Diencephalon (tissue), 1 donor: ENCODE data around the gene UBAP1L. TPM values are rescaled to one million over a fixed set of nuclear protein-coding genes. Genes with fewer than 3 reads are reported as not detected.

Experiments
- small RNA-seq: library from RNA; depleted of rRNA; stranded (forward); fragments of <200 nt; gene quantifications from one replicate; pipeline ENCODE3, GENCODE V24; 2014
- total RNA-seq: library from RNA; depleted of rRNA; stranded (reverse); fragments of >200 nt; gene quantifications from one replicate; pipeline ENCODE4 v1.2.3, GENCODE V29; 2014

UBAP1L gene
- total RNA-seq, result 5.8 TPM

DNA sequence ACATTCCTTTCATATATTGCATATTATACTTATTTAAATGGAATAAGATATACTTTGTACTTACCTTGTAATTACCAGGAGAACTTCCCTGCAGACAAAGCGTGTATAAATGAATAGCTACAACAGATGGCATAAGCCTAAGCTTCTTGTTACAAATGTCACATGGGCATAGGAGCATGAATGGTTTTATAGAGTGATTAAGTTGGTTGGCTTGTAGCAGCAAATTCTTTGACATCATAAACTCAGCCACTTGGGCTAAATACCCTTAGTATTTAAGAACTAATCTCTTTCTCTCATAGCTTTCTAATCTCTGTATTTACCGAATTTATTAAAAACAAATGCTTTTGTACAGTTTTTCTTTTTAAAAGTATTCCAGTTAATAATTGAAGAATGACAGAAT is at the start of gene UBAP1L:
TSS of gene UBAP1L (minus strand) at position 115 of the 400 bp plus-strand sequence. CDS start 8,985 bp downstream, outside the sequence.

DNA sequence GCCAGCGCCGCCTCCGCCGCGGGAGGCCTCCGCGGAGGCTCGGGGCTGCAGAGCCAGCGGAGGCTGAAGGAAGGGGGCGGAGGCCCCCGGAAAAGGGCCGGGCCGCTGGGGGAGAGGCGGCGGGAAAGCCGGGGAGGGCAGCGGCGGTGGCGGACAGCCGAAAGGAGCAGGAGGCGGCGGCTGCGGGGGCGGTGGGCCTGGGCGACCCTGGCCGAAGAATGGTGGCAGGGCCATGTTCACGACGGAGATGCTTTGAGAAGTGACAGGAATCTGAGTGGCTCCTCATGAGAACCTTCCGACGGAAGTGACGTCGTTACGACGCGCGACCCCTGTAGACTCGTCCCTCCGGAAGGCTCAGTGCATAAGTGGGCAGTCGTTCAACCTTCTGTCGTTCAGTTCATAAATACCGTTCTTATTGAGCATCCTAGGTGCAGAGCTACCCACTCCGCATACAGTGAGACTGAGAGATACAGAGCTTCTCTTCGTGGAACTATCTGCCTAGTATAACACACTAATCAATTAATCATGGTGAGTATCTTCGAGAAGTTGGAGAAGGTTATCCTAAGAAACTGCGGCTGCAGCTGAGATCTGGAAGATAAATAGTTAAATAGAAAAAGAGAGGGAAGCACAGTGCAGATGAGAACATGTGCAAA is 18.7 kb upstream of the UBAP1L start, which contains the start of gene PDCD7:
TSS of gene PDCD7 (minus strand) at position 261 of the 653 bp plus-strand sequence. CDS start at position 234, 27 bp downstream.

DNA sequence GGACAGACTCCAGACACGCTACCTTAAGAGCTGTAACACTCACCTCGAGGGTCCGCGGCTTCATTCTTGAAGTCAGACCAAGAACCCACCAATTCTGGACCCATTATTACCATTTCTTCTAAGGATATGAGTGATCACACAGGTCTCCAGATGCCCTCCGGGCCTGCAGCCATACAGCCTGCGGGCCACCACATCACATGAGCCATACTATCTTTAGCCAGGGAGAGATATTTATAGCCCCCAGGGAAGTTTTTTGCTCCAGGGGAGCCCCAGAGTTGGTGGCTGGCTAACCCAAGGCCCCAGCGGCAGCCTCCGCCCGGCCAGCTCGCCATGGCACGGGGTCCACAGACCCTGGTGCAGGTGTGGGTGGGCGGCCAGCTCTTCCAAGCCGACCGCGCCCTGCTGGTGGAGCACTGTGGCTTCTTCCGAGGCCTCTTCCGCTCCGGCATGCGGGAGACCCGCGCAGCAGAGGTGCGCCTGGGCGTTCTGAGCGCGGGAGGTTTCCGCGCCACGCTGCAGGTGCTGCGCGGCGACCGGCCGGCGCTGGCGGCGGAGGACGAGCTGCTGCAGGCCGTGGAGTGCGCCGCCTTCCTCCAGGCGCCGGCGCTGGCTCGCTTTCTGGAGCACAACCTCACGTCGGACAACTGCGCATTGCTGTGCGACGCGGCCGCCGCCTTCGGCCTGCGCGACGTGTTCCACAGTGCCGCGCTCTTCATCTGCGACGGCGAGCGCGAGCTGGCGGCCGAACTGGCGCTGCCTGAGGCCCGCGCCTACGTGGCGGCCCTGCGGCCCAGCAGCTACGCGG is 38.3 kb downstream of the UBAP1L start, which contains the start of gene KBTBD13:
TSS of gene KBTBD13 (plus strand) at position 261 of the 805 bp plus-strand sequence. CDS start at position 331, 70 bp downstream.

DNA sequence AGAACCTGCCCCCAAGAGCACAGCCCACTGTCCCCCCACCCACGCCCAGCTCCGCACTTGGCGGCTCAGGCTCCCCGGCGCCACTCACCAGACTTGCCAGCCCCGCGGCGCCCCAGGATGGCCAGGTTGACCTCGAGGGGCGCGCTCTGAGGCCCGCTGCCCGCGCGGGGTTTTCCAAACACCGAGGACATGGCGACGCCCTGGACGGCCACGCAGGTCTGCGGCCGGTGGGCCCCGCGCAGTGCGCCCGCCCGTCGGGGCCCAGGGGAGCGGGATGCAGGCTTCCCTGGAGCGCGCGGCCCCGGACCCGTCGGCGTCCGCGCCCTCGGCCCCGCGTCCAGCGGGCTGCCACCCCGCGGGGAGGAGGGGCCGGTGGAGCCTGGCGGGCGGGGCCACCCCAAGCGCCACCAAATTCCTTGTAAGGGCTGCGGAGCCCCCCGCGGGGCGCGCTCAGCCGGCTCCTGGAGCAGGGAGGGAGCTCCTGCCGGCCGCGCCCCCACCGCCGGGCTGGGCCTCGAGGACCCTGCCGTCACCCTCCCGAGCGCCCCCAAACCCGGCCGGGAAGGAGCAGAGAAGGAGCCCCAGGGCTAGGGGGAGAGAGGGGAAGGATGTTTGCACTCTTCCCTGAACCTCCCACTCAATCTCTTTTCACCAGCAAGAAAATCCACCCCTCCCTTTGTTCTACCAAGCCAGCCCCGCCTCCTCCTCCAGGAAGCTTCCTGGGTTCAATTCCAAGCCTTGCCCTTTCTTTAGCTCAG is 47.2 kb downstream of the UBAP1L start, which contains the start of gene RASL12:
TSS of gene RASL12 (minus strand) at position 347 of the 758 bp plus-strand sequence. CDS start at position 191, 156 bp downstream.

DNA sequence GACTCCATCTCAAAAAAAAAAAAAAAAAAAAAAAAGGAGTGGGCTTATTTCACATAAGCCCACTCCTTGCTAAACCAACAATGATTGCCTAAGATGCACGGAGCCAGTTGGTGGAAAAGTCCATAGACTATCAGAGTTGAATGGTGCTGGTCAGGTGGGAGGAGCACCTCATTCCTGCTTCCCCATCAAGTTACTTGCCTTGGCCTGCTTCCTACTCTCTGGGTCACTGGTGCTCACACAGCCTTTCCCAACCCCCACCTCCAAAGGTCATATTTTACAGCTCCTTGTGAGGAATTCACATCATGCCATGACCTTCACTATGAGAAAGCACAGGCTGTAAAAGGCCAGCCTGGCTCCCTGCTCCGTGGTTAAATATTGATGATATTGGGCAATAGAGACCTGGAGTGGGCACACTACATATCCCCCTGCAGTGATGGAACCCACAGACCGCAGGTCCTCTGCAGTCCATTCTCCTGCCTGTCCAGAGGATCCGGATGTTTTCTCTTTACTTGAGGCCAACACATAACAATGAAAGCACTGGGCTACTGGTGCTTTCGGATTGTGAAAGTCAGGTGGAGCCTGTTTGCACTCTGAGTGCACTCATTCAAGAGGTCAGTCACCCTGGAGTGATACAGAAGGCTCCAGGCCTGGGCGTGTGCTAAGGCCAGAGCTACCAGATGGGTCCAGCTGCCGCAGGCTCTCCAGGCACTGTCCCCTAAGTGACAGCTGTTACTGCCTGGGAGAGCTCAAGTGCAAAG is 70.1 kb downstream of the UBAP1L start, which contains the start of gene SLC51B:
TSS of gene SLC51B (plus strand) at position 664 of the 758 bp plus-strand sequence. CDS start 4,618 bp downstream, outside the sequence.

Small RNA genes lying within 50 kb of the gene (small RNA-seq; reads per million reads assigned to genes)
- not detected for gene AC013553.1

Other genes with a start within 250 kb of the UBAP1L start
- gene ANKDD1A, start 203.3 kb downstream of the UBAP1L start, total RNA-seq, result 13.8 TPM
- gene SPG21, start 125.3 kb downstream of the UBAP1L start, total RNA-seq, result 55.8 TPM
- 14.5 TPM for gene MTFMT, start 85.6 kb downstream of the UBAP1L start, total RNA-seq
- gene SLC51B, start 69.8 kb downstream of the UBAP1L start, total RNA-seq, result 0.69 TPM
- gene RASL12, start 47.2 kb downstream of the UBAP1L start, total RNA-seq, result 6.2 TPM
- not detected for gene KBTBD13, start 38.5 kb downstream of the UBAP1L start, total RNA-seq
- 22.1 TPM for gene PDCD7, start 18.6 kb upstream of the UBAP1L start, total RNA-seq
- 66.9 TPM for gene CLPX, start 70.1 kb upstream of the UBAP1L start, total RNA-seq
- 0.23 TPM for gene CILP, start 96.3 kb upstream of the UBAP1L start, total RNA-seq
- 9.5 TPM for gene PARP16, start 171.7 kb upstream of the UBAP1L start, total RNA-seq
- not detected for gene RNU5A-1, start 180.9 kb upstream of the UBAP1L start, total RNA-seq
- gene RNU5B-1, start 189.5 kb upstream of the UBAP1L start, total RNA-seq, result not detected